HG02588 (cell line): ENCODE data around the gene ANGEL1.

Experiments used
- ATAC-seq: cut with Tn5 transposase; IDR thresholded peaks from one replicate; pipeline ENCODE4 v1.9.1; 2021; ENCODE audit warnings: mild to moderate bottlenecking, moderate library complexity; ENCODE audit not compliant: unreplicated experiment

The ANGEL1 gene

GRCh38 chr14:76812422-76813383, at the start of gene ANGEL1:
TSS of gene ANGEL1 (minus strand) at chr14:76812882. CDS start at chr14:76812827, 55 bp downstream.
- peak; percentile 80 for ATAC-seq

- ATAC-seq, result no peak
These were observed 49.0 kb upstream of the ANGEL1 start for GRCh38 chr14:76861574-76862255.

- no peak for ATAC-seq
These were observed 44.1 kb upstream of the ANGEL1 start for GRCh38 chr14:76856769-76857168.

DNA sequence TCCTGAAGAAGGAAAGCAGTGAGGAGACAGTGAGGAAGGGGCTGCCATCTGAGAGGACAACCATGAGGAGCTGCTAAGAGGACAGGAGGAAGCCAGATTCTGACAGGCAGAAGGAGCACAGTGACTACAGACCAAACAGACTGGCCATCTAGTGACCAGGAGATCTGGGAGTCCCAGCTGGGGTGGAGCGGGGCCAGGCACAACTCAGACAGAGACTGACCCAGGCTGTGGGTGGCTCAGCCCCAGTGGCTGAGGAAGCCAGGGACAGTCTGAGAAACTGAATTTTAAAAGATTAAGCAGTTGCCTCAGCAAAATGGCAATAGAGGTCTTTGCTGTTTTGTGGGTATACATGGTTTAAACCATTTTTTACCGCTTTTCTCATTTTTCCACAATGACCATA, 42.4 kb upstream of the ANGEL1 start:
- no peak for ATAC-seq

DNA sequence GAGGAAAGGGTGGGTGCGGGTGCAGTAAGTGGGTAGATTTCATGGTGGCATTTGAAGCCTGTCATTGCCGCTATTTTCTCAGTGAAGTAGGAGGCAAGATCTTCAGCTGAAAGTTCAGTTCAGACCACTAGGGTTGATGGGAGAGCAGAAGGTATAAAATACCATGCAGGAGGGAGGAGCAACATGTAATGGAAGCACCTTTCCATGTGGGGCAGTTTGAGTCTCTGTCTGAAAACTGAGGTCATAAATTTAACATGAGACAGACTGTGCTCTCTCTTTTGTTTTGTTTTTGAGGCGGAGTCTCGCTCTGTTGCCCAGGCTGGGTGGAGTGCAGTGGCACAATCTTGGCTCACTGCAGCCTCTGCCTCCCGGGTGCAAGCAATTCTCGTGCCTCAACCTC, 36.2 kb upstream of the ANGEL1 start:
- ATAC-seq, result no peak

DNA sequence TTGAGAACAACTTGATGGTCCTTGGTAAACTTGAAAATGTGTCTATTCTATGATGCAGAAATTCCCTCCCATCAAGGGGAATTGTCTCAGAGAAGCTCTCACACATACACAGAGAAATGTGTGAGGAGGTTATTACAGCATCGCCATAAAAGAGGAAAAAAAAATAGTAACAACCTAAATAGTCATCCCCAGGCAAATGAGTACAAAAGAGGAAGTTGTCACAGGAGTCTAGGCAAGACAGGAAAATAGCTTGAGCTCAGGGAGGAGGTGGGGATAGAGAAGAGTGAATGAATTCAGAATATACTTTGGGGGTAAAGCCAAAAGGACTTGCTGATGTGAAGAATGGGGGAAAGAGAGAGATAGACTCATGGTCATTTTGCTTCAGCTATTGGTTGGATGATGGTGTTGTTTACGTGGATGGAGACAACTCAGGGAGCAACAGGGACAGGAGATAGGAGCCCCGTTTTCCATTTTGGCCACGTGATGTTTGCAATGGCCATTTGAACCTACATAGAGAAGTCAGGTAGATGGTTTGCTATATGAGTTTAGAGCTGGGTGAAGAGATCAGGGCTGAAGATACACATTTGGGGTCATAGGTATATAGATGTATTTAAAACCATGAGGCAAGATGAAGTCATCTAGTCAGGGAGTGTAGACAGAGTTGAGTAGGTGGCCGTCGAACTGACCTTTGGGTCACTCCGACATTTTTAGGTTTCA, 33.8 kb upstream of the ANGEL1 start:
- ATAC-seq, result no peak

- no peak for ATAC-seq
These were observed 31.5 kb upstream of the ANGEL1 start for GRCh38 chr14:76844223-76844622.

- no peak for ATAC-seq
These were observed 29.7 kb upstream of the ANGEL1 start for GRCh38 chr14:76842414-76842813.

DNA sequence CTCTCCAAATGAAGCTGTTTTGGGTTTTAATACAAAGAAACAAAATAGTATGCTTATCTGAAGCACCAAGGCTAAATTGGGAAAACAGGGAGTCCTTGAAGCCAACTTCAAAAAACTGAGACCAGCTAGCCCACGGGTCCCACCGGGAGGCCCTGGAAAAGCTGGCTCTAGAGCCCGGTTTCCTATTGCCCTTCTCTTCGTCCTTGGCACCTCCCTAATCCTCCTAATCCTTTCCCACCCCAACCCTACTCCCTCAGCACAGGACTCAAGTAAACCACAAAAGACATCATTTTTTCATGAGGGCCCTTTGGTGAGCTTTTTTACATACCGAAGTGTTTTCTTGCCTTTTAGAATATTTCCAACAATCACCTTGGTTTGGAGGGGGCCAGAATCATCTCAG, 24.8 kb upstream of the ANGEL1 start:
- no peak for ATAC-seq

GRCh38 chr14:76836029-76836630, 23.4 kb upstream of the ANGEL1 start:
- ATAC-seq, result no peak

DNA sequence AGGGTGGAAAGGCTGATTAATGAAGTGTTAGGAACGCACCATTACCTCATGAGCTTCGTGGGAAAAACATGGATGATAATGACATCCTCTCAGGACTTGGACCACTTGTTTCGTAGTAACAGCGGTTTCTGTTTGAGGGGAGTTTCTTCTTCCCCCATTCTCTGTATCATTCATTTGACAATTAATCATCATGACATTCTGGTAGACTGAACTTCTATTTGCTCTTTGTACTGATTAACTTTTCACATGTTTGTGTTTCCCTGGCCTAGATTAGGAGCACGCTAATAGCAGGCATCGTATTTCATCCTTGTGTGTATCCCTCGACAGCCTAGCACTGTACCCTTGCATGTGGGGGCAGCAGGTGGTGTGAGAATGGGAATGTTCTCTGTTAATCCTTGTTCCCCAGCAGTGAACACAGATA, 21.6 kb upstream of the ANGEL1 start:
- no peak for ATAC-seq

GRCh38 chr14:76833011-76833410, 20.3 kb upstream of the ANGEL1 start:
- ATAC-seq, result no peak

GRCh38 chr14:76832503-76832988, 19.9 kb upstream of the ANGEL1 start:
- no peak for ATAC-seq

- no peak for ATAC-seq
These were observed 17.9 kb upstream of the ANGEL1 start for GRCh38 chr14:76830556-76830955.

DNA sequence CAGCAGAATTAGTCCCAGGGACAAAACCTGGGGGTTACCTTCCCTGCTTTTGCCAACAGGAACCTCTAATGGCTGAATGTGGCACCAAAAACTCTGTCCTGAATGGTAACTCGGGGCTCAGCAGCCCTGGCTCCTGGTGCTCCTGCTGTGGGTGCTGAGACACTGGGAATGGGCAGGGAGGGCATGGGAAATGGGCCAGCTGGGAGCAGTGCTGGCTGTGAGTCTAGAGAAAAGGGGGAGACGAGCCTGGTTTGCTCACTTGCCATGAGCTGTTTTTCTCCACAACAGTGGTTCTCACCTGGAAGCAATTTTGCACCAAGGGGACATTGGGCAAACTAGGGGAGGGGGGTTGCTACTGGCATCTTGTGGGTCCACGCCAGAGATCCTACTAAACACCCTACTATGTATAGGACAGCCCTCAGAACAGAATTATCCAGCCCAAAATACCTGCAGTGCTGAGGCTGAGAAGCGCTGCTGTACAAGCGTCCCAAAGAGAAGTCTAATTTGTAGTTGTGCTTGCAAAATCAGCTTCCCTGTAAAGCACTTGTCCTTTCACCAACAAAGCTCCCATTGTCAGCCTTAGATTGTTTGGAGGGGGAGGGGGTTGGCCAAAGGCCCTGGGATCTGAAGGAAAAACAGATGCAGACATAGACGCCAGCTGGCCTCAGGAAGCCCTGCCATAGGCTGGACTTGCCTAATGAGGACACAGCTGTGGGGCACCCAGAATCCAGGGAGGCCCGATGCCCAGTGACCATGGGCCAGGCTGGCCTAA, 17.2 kb upstream of the ANGEL1 start:
- no peak for ATAC-seq

GRCh38 chr14:76829013-76829365, 16.3 kb upstream of the ANGEL1 start:
- ATAC-seq, result no peak

DNA sequence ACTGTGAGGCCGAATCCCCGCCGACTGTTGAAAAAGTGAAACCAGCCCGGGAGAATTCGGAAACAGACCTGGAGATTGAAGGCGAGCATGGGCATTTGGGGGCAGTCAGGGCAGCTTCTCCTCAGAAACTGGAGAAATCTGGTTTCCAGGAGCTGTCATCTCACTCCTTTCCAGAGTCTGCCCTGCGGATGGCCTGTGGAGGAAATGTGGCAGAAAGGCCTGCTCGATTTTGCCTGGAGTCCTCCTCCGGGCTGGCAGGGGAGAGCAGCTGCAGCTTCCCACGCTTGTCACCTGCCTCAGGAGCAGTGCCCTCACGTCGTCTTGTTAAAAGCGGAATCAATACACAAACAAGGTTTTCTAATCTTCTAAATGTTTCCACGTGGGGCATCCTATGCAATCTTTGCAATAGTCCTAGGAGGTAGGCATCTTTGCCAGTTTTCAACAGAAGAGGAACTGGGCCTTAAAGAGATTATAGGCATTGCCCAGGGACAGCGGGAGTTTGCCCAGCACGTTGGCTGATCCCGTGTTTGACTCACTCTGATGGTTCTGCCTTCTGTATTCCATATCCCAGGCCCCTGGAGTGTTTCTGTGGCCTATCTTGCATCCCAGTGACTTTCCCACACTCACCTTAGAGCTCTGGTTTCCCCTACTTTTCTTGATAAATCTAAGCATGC, 15.8 kb upstream of the ANGEL1 start:
- no peak for ATAC-seq

DNA sequence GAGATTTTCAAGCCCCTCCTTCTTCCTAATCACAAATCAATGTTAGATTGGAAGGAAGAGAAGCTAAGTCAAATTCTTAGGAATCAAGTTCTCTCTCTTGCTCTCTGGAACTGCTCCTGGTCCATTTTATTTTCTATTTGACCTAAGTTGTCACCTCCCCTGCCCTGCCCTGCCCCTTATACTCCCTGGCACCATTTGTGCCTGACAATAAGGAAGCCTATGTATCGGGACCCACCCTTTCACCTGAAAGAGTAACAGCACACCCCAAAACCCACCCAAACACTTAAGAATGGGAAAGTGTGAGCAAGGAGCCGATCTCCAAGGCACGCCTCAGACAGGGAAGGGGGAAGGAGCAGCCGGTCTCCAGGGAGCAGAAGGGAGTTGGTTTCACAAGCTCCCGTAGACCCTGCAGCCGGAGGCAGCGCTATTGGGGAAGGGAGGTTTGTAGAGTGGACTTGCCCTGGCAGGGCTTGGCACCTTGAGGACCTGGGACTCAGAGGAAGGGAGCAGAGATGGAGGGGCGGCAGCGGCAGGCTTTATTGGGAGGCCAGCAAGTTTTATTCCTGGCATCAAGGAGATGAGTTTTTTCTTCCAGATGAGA, 15.1 kb upstream of the ANGEL1 start:
- ATAC-seq, result no peak

GRCh38 chr14:76826122-76826521, 13.4 kb upstream of the ANGEL1 start, which contains the start of gene LRRC74A:
TSS of gene LRRC74A (plus strand) at chr14:76826408. CDS start at chr14:76826698, 290 bp downstream.
- ATAC-seq, result no peak
